DND-41 (cell line): Measurements from ENCODE around the gene APIP.

Source experiments
- ATAC-seq: fragments of 200-7000 bp; cut with Tn5 transposase; 3 replicates; pipeline ENCODE4 v1.9.1; 2021; ENCODE audit warnings: low read depth; ENCODE audit not compliant: insufficient read depth
- DNase-seq: peaks from one replicate; pipeline ENCODE4 v3.0.0-alpha.2; 2020
- H2AFZ ChIP-seq: 2 replicates; pipeline ENCODE4 v1.6.0; 2012; ENCODE audit warnings: low read depth, low read length
- H3K27ac ChIP-seq: 2 replicates; pipeline ENCODE4 v1.5.1; 2012; ENCODE audit warnings: low read length, inconsistent platforms
- H3K27me3 ChIP-seq: fragments of 200-600 bp; sonication (generic); 2 replicates; pipeline ENCODE4 v1.6.0; 2012; ENCODE audit warnings: low read length, mild to moderate bottlenecking, inconsistent platforms; ENCODE audit not compliant: insufficient read depth, poor library complexity
- H3K36me3 ChIP-seq: 2 replicates; pipeline ENCODE4 v1.5.1; 2012; ENCODE audit warnings: low read length, inconsistent platforms; ENCODE audit not compliant: insufficient read depth
- H3K4me1 ChIP-seq: 2 replicates; pipeline ENCODE4 v1.5.1; 2012; ENCODE audit warnings: mild to moderate bottlenecking, low read length; ENCODE audit not compliant: insufficient read depth
- H3K4me2 ChIP-seq: 2 replicates; pipeline ENCODE4 v1.6.0; 2012; ENCODE audit warnings: mild to moderate bottlenecking, moderate library complexity, low read length, inconsistent platforms; ENCODE audit not compliant: insufficient read depth
- H3K4me3 ChIP-seq, 2 experiments: fragments of 200-600 bp in 1 of 2; shearing (Covaris generic) in 1 of 2; 2 replicates each; pipeline ENCODE4 v1.5.1; 2012 to 2016; ENCODE audit warnings: inconsistent platforms in 2 of 2, low read length in 2 of 2, mild to moderate bottlenecking in 2 of 2, low read depth in 1 of 2, moderate library complexity in 1 of 2
- H3K79me2 ChIP-seq: 2 replicates; pipeline ENCODE4 v1.6.0; 2012; ENCODE audit warnings: low read length, inconsistent platforms; ENCODE audit not compliant: insufficient read depth
- H3K9ac ChIP-seq: 2 replicates; pipeline ENCODE4 v1.6.0; 2012; ENCODE audit warnings: low read depth, mild to moderate bottlenecking, inconsistent platforms, low read length, moderate library complexity
- H3K9me3 ChIP-seq: 2 replicates; pipeline ENCODE4 v1.5.1; 2012; ENCODE audit warnings: low read length, moderate library complexity, mild to moderate bottlenecking, inconsistent platforms; ENCODE audit not compliant: insufficient read depth, severe bottlenecking
- H4K20me1 ChIP-seq: 2 replicates; pipeline ENCODE4 v1.6.0; 2012; ENCODE audit warnings: low read length; ENCODE audit not compliant: insufficient read depth
- CTCF ChIP-seq: IDR thresholded peaks from 2 replicates; pipeline ENCODE4 v1.5.1; 2012; ENCODE audit warnings: borderline replicate concordance, low read length, moderate library complexity, mild to moderate bottlenecking; ENCODE audit not compliant: poor library complexity, severe bottlenecking; ENCODE audit errors: extremely low read depth
- EZH2 ChIP-seq: IDR thresholded peaks from 3 replicates; pipeline ENCODE4 v1.6.1; 2012; ENCODE audit warnings: borderline replicate concordance, low read depth, mild to moderate bottlenecking, moderate library complexity, low read length, inconsistent platforms; ENCODE audit not compliant: severe bottlenecking

Gene APIP

DNA sequence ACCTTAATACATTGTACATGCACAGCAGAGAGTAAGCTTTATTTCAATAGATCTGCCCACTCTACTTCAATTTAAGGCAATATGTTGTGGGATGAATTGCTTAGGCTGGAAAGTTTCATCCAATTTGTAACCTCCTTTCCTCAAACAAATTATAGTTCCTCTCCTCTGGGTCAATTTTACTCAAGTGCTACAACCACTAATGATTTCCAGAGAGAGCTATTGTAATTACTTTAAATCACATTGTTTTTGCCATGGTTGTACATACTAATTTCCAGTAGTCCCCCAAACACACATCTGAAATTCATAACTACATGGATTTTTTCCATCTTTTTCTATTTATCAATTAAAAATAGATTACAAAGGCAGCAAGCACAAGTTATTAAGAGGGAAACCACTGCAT lies 72.9 kb downstream of the APIP start:
- no peaks in the 10 kb centered on the region for H4K20me1 ChIP-seq
- H3K27ac ChIP-seq = no peak overlapping the region
- no peak overlapping the region for H3K4me3 ChIP-seq
- no peak overlapping the region for H3K9ac ChIP-seq
- no peaks in the 10 kb centered on the region for H3K36me3 ChIP-seq
- no peaks in the 10 kb centered on the region for H3K9me3 ChIP-seq
- no peak for ATAC-seq
- H3K4me2 ChIP-seq = no peak overlapping the region
- H3K4me1 ChIP-seq = no peaks in the 10 kb centered on the region
- H3K79me2 ChIP-seq = no peaks in the 10 kb centered on the region
- DNase-seq = no peak
- peaks cover 9% of the 10 kb centered on the region for H3K27me3 ChIP-seq
- TF ChIP-seq CTCF = no peak
- TF ChIP-seq EZH2 = no peak
- no peak overlapping the region for H2AFZ ChIP-seq

DNA sequence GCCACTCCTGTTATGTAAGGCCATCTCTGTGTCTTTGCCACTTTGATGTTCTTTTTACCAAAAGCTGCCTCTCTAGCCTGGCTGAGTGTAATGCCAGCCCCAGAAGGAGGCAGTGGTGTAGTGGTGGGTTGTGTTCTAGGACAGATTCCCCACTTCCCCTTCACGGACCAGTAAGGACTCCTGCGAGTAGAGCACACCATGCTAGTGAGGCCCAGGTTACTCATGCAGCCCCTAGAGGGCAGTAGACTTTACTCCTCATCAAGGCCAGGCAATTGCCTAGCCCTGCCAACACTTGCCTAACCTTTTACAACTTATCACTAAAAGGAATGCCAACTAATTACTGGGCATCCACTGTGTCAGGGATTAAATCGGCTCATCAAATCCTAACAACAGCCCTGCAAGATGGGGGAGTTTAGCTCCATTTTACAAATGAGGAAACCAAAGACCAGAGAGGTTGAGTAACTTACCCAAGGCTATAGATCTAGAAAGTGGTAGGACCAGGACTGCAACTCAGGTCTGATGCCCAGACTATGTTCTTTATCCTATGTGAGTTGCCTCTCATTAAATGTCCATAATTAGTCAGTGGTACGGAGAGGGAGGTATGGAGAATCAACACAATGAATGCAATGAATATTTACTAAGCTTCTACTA lies 75.3 kb downstream of the APIP start:
- ATAC-seq (peak; percentile 92), DNase-seq (peak; percentile 40)
- no peak overlapping the region for H3K9ac ChIP-seq
- H3K27ac ChIP-seq = no peak overlapping the region
- H3K36me3 ChIP-seq = no peaks in the 10 kb centered on the region
- H4K20me1 ChIP-seq = no peaks in the 10 kb centered on the region; the same call in 1 of the 2 replicates
- H3K4me3 ChIP-seq = no peak overlapping the region
- TF ChIP-seq CTCF (peak; percentile 74), EZH2 (no peak)
- no peaks in the 10 kb centered on the region for H3K9me3 ChIP-seq
- no peak overlapping the region for H3K4me2 ChIP-seq
- no peaks in the 10 kb centered on the region for H3K79me2 ChIP-seq
- no peak overlapping the region for H2AFZ ChIP-seq
- no peaks in the 10 kb centered on the region for H3K4me1 ChIP-seq
- H3K27me3 ChIP-seq = peaks cover 13% of the 10 kb centered on the region

- Histone ChIP-seq H3K27ac (no peak overlapping the region), H3K27me3 (peaks cover 13% of the 10 kb centered on the region), H3K79me2 (no peaks in the 10 kb centered on the region), H3K36me3 (no peaks in the 10 kb centered on the region), H2AFZ (no peak overlapping the region), H3K9ac (no peak overlapping the region), H3K4me1 (no peaks in the 10 kb centered on the region), H3K9me3 (no peaks in the 10 kb centered on the region), H3K4me2 (no peak overlapping the region), H3K4me3 (no peak overlapping the region), H4K20me1 (no peaks in the 10 kb centered on the region; the same call in 1 of the 2 replicates)
- ATAC-seq (no peak), DNase-seq (no peak)
- no peak for TF ChIP-seq EZH2
- no peak for TF ChIP-seq CTCF
Observed at GRCh38 chr11:34839969-34840368, 76.2 kb downstream of the APIP start.
